Prostate gland (tissue), 2 donors: ENCODE data around the gene RASSF10. TPM values are rescaled to one million over a fixed set of nuclear protein-coding genes. Genes with fewer than 3 reads are reported as not detected.

Experiments used
- DNase-seq: peaks from one replicate; pipeline ENCODE4 v3.0.0-alpha.2; 2019; ENCODE audit warnings: low spot score
- H3K27ac ChIP-seq, 2 donors: fragments of 200-600 bp; sonication (generic); 2 replicates each; pipeline ENCODE4 v1.5.1; 2017 to 2019
- H3K27me3 ChIP-seq: fragments of 200-600 bp; sonication (generic); replicated peaks from 2 replicates; pipeline ENCODE4 v1.5.1; 2019; ENCODE audit not compliant: insufficient read depth
- H3K36me3 ChIP-seq, 2 donors: fragments of 200-600 bp; sonication (generic); 1 replicate in 1 of 2; 2 replicates in 1 of 2; pipeline versions ENCODE4 v1.5.1 to v1.8.1; 2017 to 2019
- H3K4me1 ChIP-seq: fragments of 200-600 bp; sonication (generic); replicated peaks from 2 replicates; pipeline ENCODE4 v1.5.1; 2019
- H3K4me3 ChIP-seq, 2 donors: fragments of 200-600 bp; sonication (generic); 2 replicates each; pipeline ENCODE4 v1.5.1; 2017 to 2019
- H3K9me3 ChIP-seq: fragments of 200-600 bp; sonication (generic); 2 replicates; pipeline ENCODE4 v1.5.1; 2017
- CTCF ChIP-seq, 4 experiments: fragments of 200-600 bp in 2 of 4; fragments of 450-650 bp in 2 of 4; sonication (generic) in 2 of 4; IDR thresholded peaks; 1 replicate in 3 of 4; 2 replicates in 1 of 4; pipeline ENCODE4 v1.5.1; 2016 to 2019; ENCODE audit warnings: antibody characterized with exemption in 4 of 4, mild to moderate bottlenecking in 2 of 4, moderate library complexity in 2 of 4
- POLR2A ChIP-seq: fragments of 450-650 bp; IDR thresholded peaks from one replicate; pipeline ENCODE4 v1.6.1; 2016; ENCODE audit warnings: antibody characterized with exemption, mild to moderate bottlenecking
- POLR2AphosphoS5 ChIP-seq: sonication (generic); formaldehyde crosslinking; IDR thresholded peaks from one replicate; pipeline ENCODE4 v1.6.1; 2017; ENCODE audit warnings: antibody characterized with exemption
- WGBS: methylation state at CpG from one replicate; pipeline ENCODE4 v1.1.5; 2018; 5-methylcytosine and 5-hydroxymethylcytosine counted together
- intact Hi-C: fragments of 100-400 bp; cut with DNase I; formaldehyde crosslinking; loops from one replicate; pipeline ENCODE4 v1.14.2; 2022
- total RNA-seq, 2 donors: library from RNA; depleted of rRNA; stranded (reverse); fragments of >200 nt; gene quantifications; one replicate each; pipeline ENCODE4 v1.1.0, GENCODE V29; 2016

RASSF10 gene
- total RNA-seq, 2 donors from 2014 or later = 2.7 to 3.3 TPM

GRCh38 chr11:13007182-13008060 is 1.7 kb upstream of the RASSF10 start:
- Histone ChIP-seq H3K9me3 (no peaks in the 10 kb centered on the region), H3K36me3 (no peaks in the 10 kb centered on the region), H3K27me3 (peaks cover 13% of the 10 kb centered on the region), H3K4me1 (no peaks in the 10 kb centered on the region), H3K27ac (no peak overlapping the region), H3K4me3 (no peak overlapping the region)
- no peak for DNase-seq
- intact Hi-C loops = no loop called here
- 49% methylated on average over 4 of the region's 4 CpGs for WGBS
- TF ChIP-seq POLR2A (no peak), POLR2AphosphoS5 (no peak), CTCF (IDR thresholded peaks at IDR 0.05) (no peak)

GRCh38 chr11:13008061-13008435 is 1.1 kb upstream of the RASSF10 start:
- no peaks in the 10 kb centered on the region for H3K4me1 ChIP-seq

GRCh38 chr11:13009476-13009920 is 382 bp downstream of the RASSF10 start:
- no peak for TF ChIP-seq POLR2AphosphoS5
- TF ChIP-seq CTCF (IDR thresholded peaks at IDR 0.05) = no peak
- no peak for TF ChIP-seq POLR2A
- Histone ChIP-seq H3K4me3 (peak overlapping the region; percentile 16 to 22), H3K36me3 (no peaks in the 10 kb centered on the region), H3K27ac (no peak overlapping the region), H3K4me1 (no peaks in the 10 kb centered on the region), H3K9me3 (no peaks in the 10 kb centered on the region), H3K27me3 (peaks cover 13% of the 10 kb centered on the region)
- under 1% methylated on average over 40 of the region's 48 CpGs for WGBS
- intact Hi-C loops = no loop called here
- DNase-seq = no peak

More at GRCh38 chr11:13008061-13008435, 1.1 kb upstream of the RASSF10 start:
- intact Hi-C loops = no loop called here
- Histone ChIP-seq H3K4me3 (no peak overlapping the region), H3K9me3 (no peaks in the 10 kb centered on the region), H3K36me3 (no peaks in the 10 kb centered on the region), H3K27ac (peak overlapping the region; percentile 12 to 21), H3K27me3 (peaks cover 13% of the 10 kb centered on the region)
- peak; percentile 70 for TF ChIP-seq POLR2AphosphoS5
- no peak for TF ChIP-seq POLR2A
- WGBS = 51% methylated on average over 2 of the region's 2 CpGs
- peak; percentile 46 for DNase-seq

GRCh38 chr11:13009921-13010748 is 1.0 kb downstream of the RASSF10 start:
- H3K4me3 ChIP-seq = peak overlapping the region in 1 of 2 donors; percentile 22
- H3K27ac ChIP-seq = no peak overlapping the region
- intact Hi-C loops = no loop called here
- H3K36me3 ChIP-seq = no peaks in the 10 kb centered on the region
- H3K27me3 ChIP-seq = peaks cover 13% of the 10 kb centered on the region
- no peak for TF ChIP-seq POLR2AphosphoS5
- DNase-seq = no peak
- no peaks in the 10 kb centered on the region for H3K9me3 ChIP-seq
- WGBS = 4% methylated on average over 69 of the region's 94 CpGs
- no peaks in the 10 kb centered on the region for H3K4me1 ChIP-seq

- Histone ChIP-seq H3K9me3 (no peaks in the 10 kb centered on the region), H3K27ac (no peak overlapping the region), H3K27me3 (peaks cover 13% of the 10 kb centered on the region), H3K4me1 (no peaks in the 10 kb centered on the region), H3K36me3 (no peaks in the 10 kb centered on the region), H3K4me3 (no peak overlapping the region)
- intact Hi-C loops = no loop called here
- 4% methylated on average over 37 of the region's 37 CpGs for WGBS
- no peak for TF ChIP-seq POLR2AphosphoS5
- no peak for TF ChIP-seq POLR2A
- no peak for TF ChIP-seq CTCF (IDR thresholded peaks at IDR 0.05)
- DNase-seq = no peak
Measured at GRCh38 chr11:13010749-13011465, 1.8 kb downstream of the RASSF10 start.
